Pancreas (tissue), 10 donors: ENCODE data around the gene TCF15. TPM values are rescaled to one million over a fixed set of nuclear protein-coding genes. Genes with fewer than 3 reads are reported as not detected.
"Not testable (repeated sequence)": the region's sequence is repeated elsewhere in the genome, so short reads cannot be mapped to it uniquely, and the experiment has no call there.

Experiments
- ATAC-seq, 4 donors: fragments of 200-7000 bp; cut with Tn5 transposase; one replicate each; pipeline versions ENCODE4 v1.8.0 to v1.9.1; 2020; ENCODE audit warnings: mild to moderate bottlenecking in 4 of 4, moderate library complexity in 4 of 4
- DNase-seq, 6 donors: peaks; one replicate each; pipeline ENCODE4 v3.0.0-alpha.2; 2020
- FAIRE-seq: peaks from 2 replicates; lab custom pipeline; 2012; peaks lifted over from hg19 to GRCh38; lab: Jason Lieb, UNC
- H3K27ac ChIP-seq, 4 donors: fragments of 200-600 bp; sonication (generic); 1 replicate in 3 of 4; 2 replicates in 1 of 4; pipeline versions ENCODE4 v1.5.0 to v1.8.0; 2020
- H3K27me3 ChIP-seq, 4 donors: fragments of 200-600 bp; one replicate each; pipeline ENCODE4 v1.8.0; 2021
- H3K36me3 ChIP-seq, 3 donors: fragments of 200-600 bp; sonication (generic) in 1 of 3; one replicate each; pipeline versions ENCODE4 v1.5.0 to v1.8.0; 2020 to 2021
- H3K4me1 ChIP-seq, 3 donors: fragments of 200-600 bp; one replicate each; pipeline ENCODE4 v1.8.0; 2021
- H3K4me3 ChIP-seq, 4 donors: fragments of 200-600 bp; sonication (generic) in 2 of 4; one replicate each; pipeline versions ENCODE4 v1.5.0 to v1.8.0; 2020 to 2021
- H3K9me3 ChIP-seq, 4 donors: fragments of 200-600 bp; one replicate each; pipeline ENCODE4 v1.8.0; 2021
- CTCF ChIP-seq, 4 donors: fragments of 200-600 bp; sonication (generic) in 3 of 4; IDR thresholded peaks; one replicate each; pipeline versions ENCODE4 v1.5.0 to v1.8.0; 2021; ENCODE audit warnings: antibody characterized with exemption in 4 of 4
- WGBS, 2 donors: extraction: QIAGEN DNeasy Blood & Tissue Kit; methylation state at CpG; one replicate each; pipeline ENCODE4 v1.1.7; 2013; 5-methylcytosine and 5-hydroxymethylcytosine counted together
- intact Hi-C, 3 donors: fragments of 100-400 bp; cut with DNase I; formaldehyde crosslinking; loops; one replicate each; pipeline versions ENCODE4 v1.11.1 to v1.14.2; 2022
- polyA plus RNA-seq, 2 donors: library from polyadenylated mRNA; stranded (reverse); fragments of 200-250 nt; gene quantifications; one replicate each; pipeline ENCODE4 v1.2.3, GENCODE V29; 2013
- total RNA-seq, 6 donors: library from RNA; stranded (reverse); fragmentation: NEBNext Ultra II Directional in 4 of 6; extraction: Animal tissue kit (Norgen Biotek cat#: 25700) in 4 of 6; gene quantifications; one replicate each; pipeline versions ENCODE4 v1.2.1 to v1.2.4, GENCODE V29; 2021 to 2023
- donor health status: healthy with polysubstance abuse.
- donor health status: DM: no; HTN: no; CAD: no; lungs with moderate emphysema.
- donor health status: DM: no; HTN: no; CAD: no.
- donor health status: control.
- donor health status: control.
- donor health status: Bipolar disorder and iron deficiency.
- donor health status: DM: yes; HTN: yes; CAD: no.
- donor health status: DM: no; HTN: no; CAD: no.
- donor health status: DM: no; HTN: no; CAD: no.
- donor health status: DM: yes; HTN: yes; CAD: no.

TCF15 gene
- total and polyA plus RNA-seq, 8 donors, result 0.16 to 0.80 (median 0.20) TPM; not detected in 1

GRCh38 chr20:582204-582603 lies 27.9 kb downstream of the TCF15 start:
- ATAC-seq, result no peak
- Histone ChIP-seq H3K4me3 (no peak overlapping the region), H3K27me3 (peaks cover 0 to 5% (median 2%) of the 10 kb centered on the region in 4 donors), H3K36me3 (no peaks in the 10 kb centered on the region), H3K9me3 (no peaks in the 10 kb centered on the region), H3K27ac (no peak overlapping the region), H3K4me1 (no peaks in the 10 kb centered on the region)
- 52 to 76% methylated on average over 5 of the region's 5 CpGs for WGBS, 2 donors
- no peak for TF ChIP-seq CTCF (IDR thresholded peaks at IDR 0.05)
- intact Hi-C loops, result no loop called here
- FAIRE-seq, result no peak
- DNase-seq, result no peak

- H3K4me3 ChIP-seq, intact Hi-C loops, FAIRE-seq, ATAC-seq, H3K27me3 ChIP-seq, DNase-seq, H3K9me3 ChIP-seq, H3K27ac ChIP-seq, H3K4me1 ChIP-seq, H3K36me3 ChIP-seq: not testable (repeated sequence)
- WGBS, 2 donors, result 86 to 90% methylated on average over 7 of the region's 8 CpGs
These were observed 31.0 kb downstream of the TCF15 start for GRCh38 chr20:578940-579690.

- Histone ChIP-seq H3K4me3 (no peak overlapping the region), H3K27ac (no peak overlapping the region), H3K27me3 (peaks cover 0 to 10% (median 2%) of the 10 kb centered on the region in 4 donors), H3K36me3 (no peaks in the 10 kb centered on the region), H3K9me3 (no peaks in the 10 kb centered on the region), H3K4me1 (no peaks in the 10 kb centered on the region)
- no peak for ATAC-seq
- intact Hi-C loops, result no loop called here
- TF ChIP-seq CTCF (IDR thresholded peaks at IDR 0.05), result no peak
- DNase-seq, result no peak
- FAIRE-seq, result no peak
- 57 to 71% methylated on average over 12 of the region's 12 CpGs for WGBS, 2 donors
These were observed 32.8 kb downstream of the TCF15 start for GRCh38 chr20:577167-577791.

GRCh38 chr20:576156-576555 lies 34.0 kb downstream of the TCF15 start:
- 40 to 42% methylated on average over 3 of the region's 3 CpGs for WGBS, 2 donors
- no peak overlapping the region for H3K27ac ChIP-seq
- no peak overlapping the region for H3K4me3 ChIP-seq
- H3K36me3 ChIP-seq, result no peaks in the 10 kb centered on the region
- ATAC-seq, result no peak
- no peak for TF ChIP-seq CTCF (IDR thresholded peaks at IDR 0.05)
- no peak for FAIRE-seq
- no peaks in the 10 kb centered on the region for H3K4me1 ChIP-seq
- no peak for DNase-seq
- intact Hi-C loops, result no loop called here
- H3K27me3 ChIP-seq, result peaks cover 0 to 6% (median 0%) of the 10 kb centered on the region in 4 donors
- no peaks in the 10 kb centered on the region for H3K9me3 ChIP-seq

- ATAC-seq, result no peak
- H3K36me3 ChIP-seq, result no peaks in the 10 kb centered on the region
- H3K4me1 ChIP-seq, result no peaks in the 10 kb centered on the region
- no peak overlapping the region for H3K27ac ChIP-seq
- H3K4me3 ChIP-seq, result no peak overlapping the region
- no peak for TF ChIP-seq CTCF (IDR thresholded peaks at IDR 0.05)
- FAIRE-seq, result no peak
- intact Hi-C loops, result no loop called here
- DNase-seq, result no peak
- peaks cover 0 to 5% (median 0%) of the 10 kb centered on the region in 4 donors for H3K27me3 ChIP-seq
- H3K9me3 ChIP-seq, result no peaks in the 10 kb centered on the region
- 76 to 89% methylated on average over 3 of the region's 3 CpGs for WGBS, 2 donors
These were observed 34.9 kb downstream of the TCF15 start for GRCh38 chr20:575230-575629.
